Astrocyte of the cerebellum (primary cell): ENCODE results near the gene UBE2D1.

Experiments
- DNase-seq: peaks from one replicate; pipeline ENCODE4 v3.0.0-alpha.2; 2011; ENCODE audit warnings: low read depth
- H3K4me3 ChIP-seq: 2 replicates; pipeline ENCODE4 v1.5.1; 2011; ENCODE audit warnings: mild to moderate bottlenecking, low read depth, low read length, moderate library complexity
- CTCF ChIP-seq: IDR thresholded peaks from 2 replicates; pipeline ENCODE4 v1.5.1; 2012; ENCODE audit warnings: low read length, low read depth, moderate library complexity, mild to moderate bottlenecking; ENCODE audit errors: missing control alignments
- in situ Hi-C: cut with HindIII; loops from 2 replicates; pipeline ENCODE4 v1.10.0; 2017; ENCODE audit warnings: low sequenced_read_pairs

Gene UBE2D1

GRCh38 chr10:58356756-58357155 lies 21.9 kb downstream of the UBE2D1 start:
- H3K4me3 ChIP-seq = no peak overlapping the region
- no peak for DNase-seq
- in situ Hi-C loops = no loop called here
- no peak for TF ChIP-seq CTCF

GRCh38 chr10:58358314-58358933 lies 23.6 kb downstream of the UBE2D1 start:
- in situ Hi-C loops = no loop called here
- no peak for TF ChIP-seq CTCF
- DNase-seq = no peak
- no peak overlapping the region for H3K4me3 ChIP-seq

- no peak for TF ChIP-seq CTCF
- no peak for DNase-seq
- in situ Hi-C loops = no loop called here
- no peak overlapping the region for H3K4me3 ChIP-seq
These were observed 24.1 kb downstream of the UBE2D1 start for GRCh38 chr10:58358947-58359346.

- DNase-seq = no peak
- no peak for TF ChIP-seq CTCF
- no peak overlapping the region for H3K4me3 ChIP-seq
- in situ Hi-C loops = no loop called here
These were observed 24.7 kb downstream of the UBE2D1 start for GRCh38 chr10:58359541-58359940.

- no peak overlapping the region for H3K4me3 ChIP-seq
- DNase-seq = no peak
- in situ Hi-C loops = no loop called here
- TF ChIP-seq CTCF = no peak
These were observed 25.7 kb downstream of the UBE2D1 start for GRCh38 chr10:58360412-58361004.

GRCh38 chr10:58361353-58361752 lies 26.5 kb downstream of the UBE2D1 start:
- H3K4me3 ChIP-seq = no peak overlapping the region
- in situ Hi-C loops = no loop called here
- TF ChIP-seq CTCF = no peak
- DNase-seq = no peak
